Esophagus muscularis mucosa (tissue), 4 donors: Measurements from ENCODE around the gene GALNT2. TPM values are rescaled to one million over a fixed set of nuclear protein-coding genes. Genes with fewer than 3 reads are reported as not detected.

Experiments used
- DNase-seq: peaks from one replicate; pipeline ENCODE4 v3.0.0-alpha.2; 2017; ENCODE audit errors: extremely low spot score
- H3K27ac ChIP-seq, 4 donors: fragments of 200-600 bp; sonication (generic); replicated peaks in 1 of 4; 1 replicate in 3 of 4; 2 replicates in 1 of 4; pipeline ENCODE4 v1.5.1; 2016 to 2019; ENCODE audit warnings: mild to moderate bottlenecking in 1 of 4
- H3K27me3 ChIP-seq, 4 donors: fragments of 200-600 bp; sonication (generic); one replicate each; pipeline versions ENCODE4 v1.5.1 to v1.6.0; 2016 to 2019
- H3K36me3 ChIP-seq, 4 donors: fragments of 200-600 bp; sonication (generic); one replicate each; pipeline ENCODE4 v1.5.1; 2016 to 2019
- H3K4me1 ChIP-seq, 4 donors: fragments of 200-600 bp; sonication (generic); one replicate each; pipeline ENCODE4 v1.5.1; 2016 to 2019
- H3K4me3 ChIP-seq, 4 donors: fragments of 200-600 bp; sonication (generic); 1 replicate in 2 of 4; 2 replicates in 2 of 4; pipeline ENCODE4 v1.5.1; 2016 to 2019; ENCODE audit warnings: mild to moderate bottlenecking in 4 of 4, moderate library complexity in 1 of 4
- H3K9me3 ChIP-seq, 4 donors: fragments of 200-600 bp; sonication (generic); 1 replicate in 3 of 4; 2 replicates in 1 of 4; pipeline ENCODE4 v1.5.1; 2016 to 2019
- EP300 ChIP-seq: sonication (generic); formaldehyde crosslinking; IDR thresholded peaks from one replicate; pipeline ENCODE4 v1.6.1; 2017; ENCODE audit warnings: antibody characterized with exemption
- POLR2A ChIP-seq: fragments of 450-650 bp; IDR thresholded peaks from one replicate; pipeline ENCODE4 v1.6.1; 2017; ENCODE audit warnings: antibody characterized with exemption, moderate library complexity, mild to moderate bottlenecking, low read depth
- POLR2AphosphoS5 ChIP-seq, 2 donors: sonication (generic); formaldehyde crosslinking; IDR thresholded peaks; one replicate each; pipeline ENCODE4 v1.6.1; 2017; ENCODE audit warnings: antibody characterized with exemption in 2 of 2
- WGBS: methylation state at CpG from one replicate; pipeline ENCODE4 v1.1.5; 2018; 5-methylcytosine and 5-hydroxymethylcytosine counted together
- intact Hi-C: fragments of 100-400 bp; cut with DNase I; formaldehyde crosslinking; loops from one replicate; pipeline ENCODE4 v1.15.1; 2023
- total RNA-seq, 4 donors: library from RNA; depleted of rRNA; stranded (reverse); fragments of >200 nt; gene quantifications; one replicate each; pipeline versions ENCODE4 v1.1.0 to v1.2.1, GENCODE V29; 2016
- TF ChIP-seq, protein P1 (sequence below), 3 experiments: fragments of 200-600 bp in 2 of 3; fragments of 450-650 bp in 1 of 3; sonication (generic) in 2 of 3; IDR thresholded peaks; one replicate each; pipeline ENCODE4 v1.5.1; 2017 to 2019; ENCODE audit warnings: antibody characterized with exemption in 3 of 3, mild to moderate bottlenecking in 2 of 3, moderate library complexity in 1 of 3

Gene GALNT2
- total RNA-seq, 4 donors from 2014 or later = 89.6 to 145 (median 129) TPM

DNA sequence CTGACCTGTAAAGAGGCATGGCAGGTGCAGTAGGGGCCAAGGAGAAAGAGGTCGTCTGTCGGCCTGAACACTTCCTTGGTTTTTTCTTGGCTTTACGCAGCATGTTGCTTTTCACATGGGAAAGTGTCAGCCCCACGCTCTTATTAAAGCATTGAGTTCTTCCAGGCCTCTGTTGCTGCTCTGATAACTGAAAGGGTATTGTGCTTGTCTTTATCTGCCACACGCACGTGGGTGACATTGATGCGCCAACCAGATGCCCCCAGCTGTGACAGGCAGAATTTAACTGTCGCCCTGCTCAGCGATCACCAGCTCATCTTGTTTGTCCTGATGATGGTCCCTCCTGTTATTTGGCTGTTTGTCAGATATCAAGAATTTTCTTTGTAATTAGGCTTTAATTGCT, 76.5 kb downstream of the GALNT2 start:
- WGBS = 89% methylated on average over 6 of the region's 9 CpGs
- Histone ChIP-seq H3K36me3 (no peaks in the 10 kb centered on the region), H3K4me1 (peaks cover 64 to 100% (median 98%) of the 10 kb centered on the region in 4 donors), H3K4me3 (no peak overlapping the region), H3K27ac (no peak overlapping the region), H3K27me3 (no peaks in the 10 kb centered on the region), H3K9me3 (no peaks in the 10 kb centered on the region)
- TF ChIP-seq EP300 (no peak), POLR2AphosphoS5 (IDR thresholded peaks at IDR 0.05) (no peak), POLR2A (no peak)
- TF ChIP-seq, protein P1, sequence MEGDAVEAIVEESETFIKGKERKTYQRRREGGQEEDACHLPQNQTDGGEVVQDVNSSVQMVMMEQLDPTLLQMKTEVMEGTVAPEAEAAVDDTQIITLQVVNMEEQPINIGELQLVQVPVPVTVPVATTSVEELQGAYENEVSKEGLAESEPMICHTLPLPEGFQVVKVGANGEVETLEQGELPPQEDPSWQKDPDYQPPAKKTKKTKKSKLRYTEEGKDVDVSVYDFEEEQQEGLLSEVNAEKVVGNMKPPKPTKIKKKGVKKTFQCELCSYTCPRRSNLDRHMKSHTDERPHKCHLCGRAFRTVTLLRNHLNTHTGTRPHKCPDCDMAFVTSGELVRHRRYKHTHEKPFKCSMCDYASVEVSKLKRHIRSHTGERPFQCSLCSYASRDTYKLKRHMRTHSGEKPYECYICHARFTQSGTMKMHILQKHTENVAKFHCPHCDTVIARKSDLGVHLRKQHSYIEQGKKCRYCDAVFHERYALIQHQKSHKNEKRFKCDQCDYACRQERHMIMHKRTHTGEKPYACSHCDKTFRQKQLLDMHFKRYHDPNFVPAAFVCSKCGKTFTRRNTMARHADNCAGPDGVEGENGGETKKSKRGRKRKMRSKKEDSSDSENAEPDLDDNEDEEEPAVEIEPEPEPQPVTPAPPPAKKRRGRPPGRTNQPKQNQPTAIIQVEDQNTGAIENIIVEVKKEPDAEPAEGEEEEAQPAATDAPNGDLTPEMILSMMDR (IDR thresholded peaks at IDR 0.05) = no peak
- DNase-seq = no peak
- intact Hi-C loops = no loop called here

DNA sequence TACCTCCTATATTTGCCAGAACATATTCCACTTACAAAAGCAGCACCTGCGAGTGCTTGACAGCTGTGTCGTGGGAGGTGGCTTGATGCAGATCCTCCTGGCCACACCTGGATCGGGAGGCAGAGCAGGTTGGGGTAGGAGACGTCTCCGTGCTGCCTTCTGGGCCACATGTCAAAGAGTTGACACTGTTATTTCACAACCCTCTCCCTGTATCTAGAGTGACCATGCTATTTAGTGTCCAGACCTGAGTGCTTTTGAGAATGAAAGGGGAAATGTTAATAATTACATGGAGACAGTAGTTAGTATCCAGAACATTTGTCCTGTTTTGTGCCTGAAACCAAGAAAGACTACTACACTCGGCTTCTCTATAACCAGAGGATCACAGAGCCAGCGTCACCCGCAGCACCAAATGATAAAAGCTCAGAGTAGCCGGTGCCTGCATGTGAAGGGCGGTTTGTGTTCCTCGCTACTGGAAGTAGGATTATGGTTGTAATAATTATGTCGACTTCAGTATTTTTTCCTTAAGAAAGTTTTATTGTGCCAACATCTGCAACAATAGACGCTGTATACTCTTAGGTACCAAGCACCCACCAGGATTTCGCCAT, 77.1 kb downstream of the GALNT2 start:
- no peaks in the 10 kb centered on the region for H3K9me3 ChIP-seq
- intact Hi-C loops = no loop called here
- WGBS = 87% methylated on average over 14 of the region's 14 CpGs
- no peak for TF ChIP-seq POLR2AphosphoS5 (IDR thresholded peaks at IDR 0.05)
- TF ChIP-seq, protein P1 (IDR thresholded peaks at IDR 0.05) = no peak
- TF ChIP-seq POLR2A = no peak
- no peak for TF ChIP-seq EP300
- no peak overlapping the region for H3K27ac ChIP-seq
- H3K36me3 ChIP-seq = no peaks in the 10 kb centered on the region
- peaks cover 64 to 100% (median 97%) of the 10 kb centered on the region in 4 donors for H3K4me1 ChIP-seq
- DNase-seq = no peak
- H3K4me3 ChIP-seq = no peak overlapping the region
- H3K27me3 ChIP-seq = no peaks in the 10 kb centered on the region

DNA sequence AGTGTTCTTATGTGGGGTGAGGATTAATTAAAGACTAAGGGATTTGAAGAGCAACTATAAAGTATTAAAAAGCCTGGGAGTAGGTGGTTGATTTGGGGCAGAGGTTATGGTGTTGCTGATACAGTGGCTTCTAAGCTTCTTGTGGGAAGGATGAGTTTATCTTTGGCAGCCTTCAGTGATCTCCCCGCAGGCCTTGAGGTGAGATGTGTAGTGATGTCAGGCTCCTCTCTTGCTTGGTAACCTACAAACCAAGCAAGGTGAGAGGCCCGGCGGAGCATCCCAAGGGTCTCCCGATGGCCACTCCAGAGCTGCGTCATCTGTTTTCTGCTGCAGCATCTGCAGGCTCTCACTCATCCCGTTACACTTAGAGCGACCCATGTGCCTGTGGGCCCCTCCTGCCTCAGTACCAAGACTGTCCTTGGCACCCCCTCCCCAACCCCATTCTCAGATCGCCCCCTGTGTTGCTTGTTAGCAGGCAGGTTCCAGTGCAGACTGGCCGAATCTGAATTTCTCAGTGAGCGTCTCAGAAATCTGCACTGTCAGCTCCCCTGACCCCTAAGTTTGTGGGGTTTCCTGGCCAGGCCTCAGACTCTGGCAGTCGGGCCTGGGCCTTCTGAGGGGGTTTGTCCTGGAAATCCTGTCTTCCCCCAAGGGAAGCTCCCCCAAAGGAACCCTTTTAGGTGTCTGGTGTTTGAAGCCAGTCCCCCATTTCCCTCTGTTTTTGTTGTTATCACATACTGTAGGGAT, 77.9 kb downstream of the GALNT2 start:
- H3K27ac ChIP-seq = peak overlapping the region in 1 of 4 donors; percentile 19
- H3K9me3 ChIP-seq = no peaks in the 10 kb centered on the region
- no peak overlapping the region for H3K4me3 ChIP-seq
- no peaks in the 10 kb centered on the region for H3K27me3 ChIP-seq
- TF ChIP-seq EP300 (no peak), POLR2A (no peak), POLR2AphosphoS5 (IDR thresholded peaks at IDR 0.05) (no peak)
- TF ChIP-seq, protein P1 (IDR thresholded peaks at IDR 0.05) = no peak
- H3K4me1 ChIP-seq = peaks cover 57 to 99% (median 96%) of the 10 kb centered on the region in 4 donors
- H3K36me3 ChIP-seq = no peaks in the 10 kb centered on the region
- WGBS = 91% methylated on average over 11 of the region's 11 CpGs
- no peak for DNase-seq
- intact Hi-C loops = no loop called here

DNA sequence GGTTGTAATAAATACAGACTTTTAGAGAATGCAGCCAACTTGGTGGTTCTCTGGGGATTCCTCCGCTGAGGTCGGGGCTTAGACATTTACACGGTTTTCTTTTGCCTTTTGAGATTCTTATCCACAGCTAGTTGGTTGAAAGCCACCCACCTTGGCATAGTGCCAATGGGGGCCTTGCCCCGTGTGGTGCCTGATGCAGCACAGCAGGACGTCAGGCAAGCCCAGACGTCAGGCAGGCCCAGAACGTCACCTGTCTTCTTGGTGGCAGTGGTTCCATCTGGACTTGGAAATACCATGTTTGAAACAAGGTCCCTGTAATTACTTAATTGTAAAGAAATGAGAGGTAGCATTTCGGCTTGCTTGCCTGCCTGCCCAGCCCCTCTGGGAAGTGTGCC, 78.5 kb downstream of the GALNT2 start:
- Histone ChIP-seq H3K27ac (peak overlapping the region in 2 of 4 donors; percentile 0 to 19), H3K4me1 (peaks cover 52 to 99% (median 96%) of the 10 kb centered on the region in 4 donors), H3K36me3 (no peaks in the 10 kb centered on the region), H3K4me3 (no peak overlapping the region), H3K27me3 (no peaks in the 10 kb centered on the region), H3K9me3 (no peaks in the 10 kb centered on the region)
- TF ChIP-seq EP300 = no peak
- TF ChIP-seq POLR2A = no peak
- TF ChIP-seq POLR2AphosphoS5 (IDR thresholded peaks at IDR 0.05) = no peak
- TF ChIP-seq, protein P1 (IDR thresholded peaks at IDR 0.05) = no peak
- no peak for DNase-seq
- WGBS = 49% methylated on average over 8 of the region's 8 CpGs
- intact Hi-C loops = no loop called here
